Mammary epithelial cell (primary cell): ENCODE measurements around the gene STX5.
A peak's percentile ranks its signal among the peaks of the same experiment; 100 is the strongest.

Experiments used
- EZH2 ChIP-seq: IDR thresholded peaks from 2 replicates; pipeline ENCODE4 v1.6.1; 2012; ENCODE audit warnings: low read length, inconsistent platforms, borderline replicate concordance
- TF ChIP-seq, protein P1 (sequence below), 2 donors: IDR thresholded peaks in 1 of 2; conservative IDR thresholded peaks in 1 of 2; 2 replicates each; pipeline ENCODE4 v1.5.1; 2011 to 2012; ENCODE audit warnings: inconsistent platforms in 2 of 2, low read length in 2 of 2, mild to moderate bottlenecking in 2 of 2, control low read depth in 1 of 2, low read depth in 1 of 2; ENCODE audit not compliant: insufficient read depth in 1 of 2; ENCODE audit errors: extremely low read depth in 1 of 2

GRCh38 chr11:62791501-62792201, 40.2 kb downstream of the STX5 start, which contains the start of gene TMEM223:
- TF ChIP-seq EZH2, result no peak
- TF ChIP-seq, protein P1, sequence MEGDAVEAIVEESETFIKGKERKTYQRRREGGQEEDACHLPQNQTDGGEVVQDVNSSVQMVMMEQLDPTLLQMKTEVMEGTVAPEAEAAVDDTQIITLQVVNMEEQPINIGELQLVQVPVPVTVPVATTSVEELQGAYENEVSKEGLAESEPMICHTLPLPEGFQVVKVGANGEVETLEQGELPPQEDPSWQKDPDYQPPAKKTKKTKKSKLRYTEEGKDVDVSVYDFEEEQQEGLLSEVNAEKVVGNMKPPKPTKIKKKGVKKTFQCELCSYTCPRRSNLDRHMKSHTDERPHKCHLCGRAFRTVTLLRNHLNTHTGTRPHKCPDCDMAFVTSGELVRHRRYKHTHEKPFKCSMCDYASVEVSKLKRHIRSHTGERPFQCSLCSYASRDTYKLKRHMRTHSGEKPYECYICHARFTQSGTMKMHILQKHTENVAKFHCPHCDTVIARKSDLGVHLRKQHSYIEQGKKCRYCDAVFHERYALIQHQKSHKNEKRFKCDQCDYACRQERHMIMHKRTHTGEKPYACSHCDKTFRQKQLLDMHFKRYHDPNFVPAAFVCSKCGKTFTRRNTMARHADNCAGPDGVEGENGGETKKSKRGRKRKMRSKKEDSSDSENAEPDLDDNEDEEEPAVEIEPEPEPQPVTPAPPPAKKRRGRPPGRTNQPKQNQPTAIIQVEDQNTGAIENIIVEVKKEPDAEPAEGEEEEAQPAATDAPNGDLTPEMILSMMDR (conservative IDR thresholded peaks at IDR 0.05 in 1 of 2, IDR thresholded peaks at IDR 0.05 in 1 of 2; ENCODE audit: extremely low read depth in 1 of 2, insufficient read depth in 1 of 2, low read depth in 1 of 2, low read length in 2 of 2), result peak in 1 of 2 donors; percentile 8
